Measurements from ENCODE around the gene ACOXL. TPM values are rescaled to one million over a fixed set of nuclear protein-coding genes. Genes with fewer than 3 reads are reported as not detected.

ACOXL gene
- total RNA-seq, 4 donors from 2014 or later, result 0.55 to 5.2 (median 1.1) TPM; not detected in 1

- no peak for DNase-seq
- Histone ChIP-seq H3K4me1 (peaks cover 0 to 19% (median 7%) of the 10 kb centered on the region in 4 donors), H3K9me3 (peaks cover 9% of the 10 kb centered on the region in 2 donors), H3K27me3 (no peaks in the 10 kb centered on the region), H3K36me3 (no peaks in the 10 kb centered on the region), H3K4me3 (no peak overlapping the region), H3K27ac (no peak overlapping the region)
- 93 to 95% methylated on average over 3 to 6 of the region's 6 CpGs for WGBS, 2 donors (ENCODE audit: low coverage in 1 of 2)
- in situ Hi-C loops (cut with MboI; ENCODE audit: low pct_ligation_motif_present in 1 of 4, low pct_unique_long_range_greater_than_20kb in 1 of 4, low sequenced_read_pairs in 3 of 4), result loop anchor here in 1 of 4 donors (25.0 kb wide), 1 partner anchor 106 kb away; no protein-coding TSS in a partner anchor
- intact Hi-C loops (cut with DNase I; ENCODE audit: low total_unique reads), result no loop called here
- TF ChIP-seq CTCF (IDR thresholded peaks at IDR 0.05), result no peak
- no peak for TF ChIP-seq POLR2A (IDR thresholded peaks at IDR 0.05)
- TF ChIP-seq EP300 (IDR thresholded peaks at IDR 0.05; ENCODE audit: low read depth), result no peak
- TF ChIP-seq POLR2AphosphoS5 (IDR thresholded peaks at IDR 0.05), result no peak
These were observed 174.4 kb downstream of the ACOXL start for GRCh38 chr2:110906613-110907298.

- 64% methylated on average over 3 of the region's 3 CpGs; no CpG with 5 or more reads in 1 of the 2 donors for WGBS, 2 donors (ENCODE audit: low coverage in 1 of 2)
- in situ Hi-C loops (cut with MboI; ENCODE audit: low pct_ligation_motif_present in 1 of 4, low pct_unique_long_range_greater_than_20kb in 1 of 4, low sequenced_read_pairs in 3 of 4), result loop anchor here in 1 of 4 donors (25.0 kb wide), 1 partner anchor 103 kb away; no protein-coding TSS in a partner anchor
These were observed 177.1 kb downstream of the ACOXL start for GRCh38 chr2:110909501-110909900.

GRCh38 chr2:110910423-110910822, 178.1 kb downstream of the ACOXL start:
- H3K9me3 ChIP-seq, result peaks cover 12 to 15% of the 10 kb centered on the region in 2 donors
- no peak overlapping the region for H3K27ac ChIP-seq
- WGBS, 2 donors (ENCODE audit: low coverage in 1 of 2), result 71 to 88% methylated on average over 1 of the region's 1 CpG
- TF ChIP-seq POLR2A (IDR thresholded peaks at IDR 0.05) (no peak), EP300 (IDR thresholded peaks at IDR 0.05; ENCODE audit: low read depth) (no peak), CTCF (IDR thresholded peaks at IDR 0.05) (no peak)
- in situ Hi-C loops (cut with MboI; ENCODE audit: low pct_ligation_motif_present in 1 of 4, low pct_unique_long_range_greater_than_20kb in 1 of 4, low sequenced_read_pairs in 3 of 4), result loop anchor here in 1 of 4 donors (25.0 kb wide), 1 partner anchor 102 kb away; no protein-coding TSS in a partner anchor
- DNase-seq, result no peak
- intact Hi-C loops (cut with DNase I; ENCODE audit: low total_unique reads), result no loop called here
- H3K4me3 ChIP-seq, result no peak overlapping the region
- no peaks in the 10 kb centered on the region for H3K4me1 ChIP-seq
- no peaks in the 10 kb centered on the region for H3K36me3 ChIP-seq
- H3K27me3 ChIP-seq, result no peaks in the 10 kb centered on the region

More at GRCh38 chr2:110909501-110909900, 177.1 kb downstream of the ACOXL start:
- TF ChIP-seq EP300 (IDR thresholded peaks at IDR 0.05; ENCODE audit: low read depth) (no peak), POLR2AphosphoS5 (IDR thresholded peaks at IDR 0.05) (no peak), CTCF (IDR thresholded peaks at IDR 0.05) (no peak), POLR2A (IDR thresholded peaks at IDR 0.05) (no peak)
- H3K9me3 ChIP-seq, result peaks cover 12 to 15% of the 10 kb centered on the region in 2 donors
- H3K36me3 ChIP-seq, result no peaks in the 10 kb centered on the region
- H3K27ac ChIP-seq, result no peak overlapping the region
- H3K27me3 ChIP-seq, result no peaks in the 10 kb centered on the region
- no peak overlapping the region for H3K4me3 ChIP-seq
- H3K4me1 ChIP-seq, result no peaks in the 10 kb centered on the region
- no peak for DNase-seq
- intact Hi-C loops (cut with DNase I; ENCODE audit: low total_unique reads), result no loop called here

- no peaks in the 10 kb centered on the region for H3K36me3 ChIP-seq
- DNase-seq, result no peak
- no peak for TF ChIP-seq EP300 (IDR thresholded peaks at IDR 0.05; ENCODE audit: low read depth)
- no peak for TF ChIP-seq CTCF (IDR thresholded peaks at IDR 0.05)
- TF ChIP-seq POLR2AphosphoS5 (IDR thresholded peaks at IDR 0.05), result no peak
- TF ChIP-seq POLR2A (IDR thresholded peaks at IDR 0.05), result no peak
- no peak overlapping the region for H3K27ac ChIP-seq
- no peaks in the 10 kb centered on the region for H3K4me1 ChIP-seq
- in situ Hi-C loops (cut with MboI; ENCODE audit: low pct_ligation_motif_present in 1 of 4, low pct_unique_long_range_greater_than_20kb in 1 of 4, low sequenced_read_pairs in 3 of 4), result loop anchor here in 1 of 4 donors (25.0 kb wide), 1 partner anchor 93 kb away; no protein-coding TSS in a partner anchor
- 92 to 97% methylated on average over 1 of the region's 1 CpG for WGBS, 2 donors (ENCODE audit: low coverage in 1 of 2)
- H3K9me3 ChIP-seq, result no peaks in the 10 kb centered on the region
- H3K27me3 ChIP-seq, result peaks cover 8% of the 10 kb centered on the region
- no peak overlapping the region for H3K4me3 ChIP-seq
- intact Hi-C loops (cut with DNase I; ENCODE audit: low total_unique reads), result no loop called here
These were observed 187.4 kb downstream of the ACOXL start for GRCh38 chr2:110919738-110920137.

All from transverse colon (tissue), 4 donors.